MM.1S (cell line): ENCODE measurements around the gene MAP3K8.
A peak's percentile ranks its signal among the peaks of the same experiment; 100 is the strongest.
"Not testable (repeated sequence)": the region's sequence is repeated elsewhere in the genome, so short reads cannot be mapped to it uniquely, and the experiment has no call there.

Experiments
- DNase-seq: peaks from one replicate; pipeline ENCODE4 v3.0.0-alpha.2; 2015
- H2AFZ ChIP-seq: fragments of 300-600 bp; sonication (generic); 2 replicates; pipeline ENCODE4 v1.6.0; 2016; ENCODE audit warnings: antibody characterized with exemption, low read length
- H3F3A ChIP-seq: fragments of 300-600 bp; sonication (generic); 2 replicates; pipeline ENCODE4 v1.6.1; 2016; ENCODE audit warnings: mild to moderate bottlenecking, antibody characterized with exemption, low read length, moderate library complexity, mixed read lengths; ENCODE audit not compliant: insufficient read depth
- H3K27ac ChIP-seq: fragments of 300-600 bp; sonication (generic); 2 replicates; pipeline ENCODE4 v1.5.1; 2016; ENCODE audit warnings: mild to moderate bottlenecking, low read length
- H3K27me3 ChIP-seq: fragments of 300-600 bp; sonication (generic); replicated peaks from 2 replicates; pipeline ENCODE4 v1.6.0; 2016; ENCODE audit warnings: low read length; ENCODE audit not compliant: insufficient read depth
- H3K36me3 ChIP-seq: fragments of 300-600 bp; sonication (generic); replicated peaks from 2 replicates; pipeline ENCODE4 v1.6.1; 2016; ENCODE audit warnings: mild to moderate bottlenecking, low read length, mixed read lengths; ENCODE audit not compliant: insufficient read depth
- H3K4me1 ChIP-seq: fragments of 300-600 bp; sonication (generic); 2 replicates; pipeline ENCODE4 v1.6.1; 2016; ENCODE audit warnings: low read length, mixed read lengths
- H3K4me2 ChIP-seq: fragments of 300-600 bp; sonication (generic); 2 replicates; pipeline ENCODE4 v1.6.0; 2016; ENCODE audit warnings: low read depth, low read length
- H3K4me3 ChIP-seq: fragments of 300-600 bp; sonication (generic); 2 replicates; pipeline ENCODE4 v1.5.1; 2016; ENCODE audit warnings: low read length, mixed read lengths
- H3K79me2 ChIP-seq: fragments of 300-600 bp; sonication (generic); 2 replicates; pipeline ENCODE4 v1.6.1; 2016; ENCODE audit warnings: mixed run types, low read length, mixed read lengths
- H3K9ac ChIP-seq: fragments of 300-600 bp; sonication (generic); 2 replicates; pipeline ENCODE4 v1.6.1; 2016; ENCODE audit warnings: low read length, mixed read lengths
- H3K9me2 ChIP-seq: fragments of 300-600 bp; sonication (generic); replicated peaks from 2 replicates; pipeline ENCODE4 v1.6.1; 2016; ENCODE audit warnings: mild to moderate bottlenecking, low read length, mixed read lengths; ENCODE audit not compliant: insufficient read depth
- H3K9me3 ChIP-seq: fragments of 300-600 bp; sonication (generic); replicated peaks from 2 replicates; pipeline ENCODE4 v1.6.1; 2016; ENCODE audit warnings: mild to moderate bottlenecking, low read length, mixed read lengths; ENCODE audit not compliant: insufficient read depth
- H4K20me1 ChIP-seq: fragments of 300-600 bp; sonication (generic); 2 replicates; pipeline ENCODE4 v1.6.1; 2016; ENCODE audit warnings: mild to moderate bottlenecking, low read length, moderate library complexity, mixed read lengths; ENCODE audit not compliant: insufficient read depth
- CTCF ChIP-seq: fragments of 300-600 bp; sonication (generic); IDR thresholded peaks from 2 replicates; pipeline ENCODE4 v1.5.1; 2016; ENCODE audit warnings: antibody characterized with exemption, low read length, mixed read lengths
- EZH2 ChIP-seq: fragments of 300-600 bp; sonication (generic); optimal IDR thresholded peaks from 2 replicates; pipeline ENCODE3; 2017; ENCODE audit warnings: low read depth, mild to moderate bottlenecking, antibody characterized with exemption, low read length, mixed read lengths
- EZH2phosphoT487 ChIP-seq: fragments of 300-600 bp; sonication (generic); IDR thresholded peaks from 2 replicates; pipeline ENCODE4 v1.6.1; 2018; ENCODE audit warnings: antibody characterized with exemption, low read length

The MAP3K8 gene

GRCh38 chr10:30432622-30433305 lies 1.2 kb upstream of the MAP3K8 start:
- H3K4me1 ChIP-seq = peaks cover 11% of the 10 kb centered on the region
- H4K20me1 ChIP-seq = no peaks in the 10 kb centered on the region
- no peaks in the 10 kb centered on the region for H3K9me3 ChIP-seq
- H3K4me2 ChIP-seq = peak overlapping the region; percentile 88
- peak overlapping the region; percentile 92 for H3K9ac ChIP-seq
- TF ChIP-seq EZH2 = no peak
- TF ChIP-seq EZH2phosphoT487 = no peak
- no peak for TF ChIP-seq CTCF
- H3K79me2 ChIP-seq = peaks cover 21% of the 10 kb centered on the region
- H3K9me2 ChIP-seq = no peaks in the 10 kb centered on the region
- peak overlapping the region; percentile 89; the same call in 1 of the 2 replicates for H3K27ac ChIP-seq
- H2AFZ ChIP-seq = peak overlapping the region; percentile 86
- peak overlapping the region; percentile 91 for H3K4me3 ChIP-seq
- no peaks in the 10 kb centered on the region for H3K36me3 ChIP-seq
- DNase-seq = no peak
- no peaks in the 10 kb centered on the region for H3K27me3 ChIP-seq
- peaks cover 42% of the 10 kb centered on the region for H3F3A ChIP-seq

GRCh38 chr10:30433306-30433729 lies 666 bp upstream of the MAP3K8 start:
- H3K9ac ChIP-seq = peak overlapping the region; percentile 92
- TF ChIP-seq EZH2 (no peak), EZH2phosphoT487 (no peak)
- peak overlapping the region; percentile 89 for H3K27ac ChIP-seq
- no peaks in the 10 kb centered on the region for H3K9me3 ChIP-seq
- peak overlapping the region; percentile 86 for H2AFZ ChIP-seq
- no peaks in the 10 kb centered on the region for H4K20me1 ChIP-seq
- no peaks in the 10 kb centered on the region for H3K9me2 ChIP-seq
- DNase-seq = peak; percentile 54
- H3K4me1 ChIP-seq = peaks cover 12% of the 10 kb centered on the region
- no peaks in the 10 kb centered on the region for H3K27me3 ChIP-seq
- peak overlapping the region; percentile 91 for H3K4me3 ChIP-seq
- H3K36me3 ChIP-seq = no peaks in the 10 kb centered on the region
- H3F3A ChIP-seq = peaks cover 47% of the 10 kb centered on the region
- H3K79me2 ChIP-seq = peaks cover 24% of the 10 kb centered on the region
- H3K4me2 ChIP-seq = peak overlapping the region; percentile 88

- Histone ChIP-seq H3K9me2 (no peaks in the 10 kb centered on the region), H3K4me2 (peak overlapping the region; percentile 88), H3K4me1 (peaks cover 20% of the 10 kb centered on the region), H3K27me3 (no peaks in the 10 kb centered on the region), H3K36me3 (no peaks in the 10 kb centered on the region), H3K27ac (peak overlapping the region; percentile 89), H3K9ac (peak overlapping the region; percentile 92), H2AFZ (peak overlapping the region; percentile 86), H3K79me2 (peaks cover 34% of the 10 kb centered on the region), H3K4me3 (peak overlapping the region; percentile 91), H4K20me1 (no peaks in the 10 kb centered on the region), H3F3A (peaks cover 51% of the 10 kb centered on the region), H3K9me3 (no peaks in the 10 kb centered on the region)
- peak; percentile 73 for DNase-seq
- TF ChIP-seq EZH2 (no peak), EZH2phosphoT487 (no peak)
Observed at GRCh38 chr10:30434273-30435072, 489 bp downstream of the MAP3K8 start.

GRCh38 chr10:30435073-30435422 lies 1.1 kb downstream of the MAP3K8 start:
- no peaks in the 10 kb centered on the region for H3K36me3 ChIP-seq
- TF ChIP-seq CTCF = no peak
- TF ChIP-seq EZH2 = no peak
- no peak for TF ChIP-seq EZH2phosphoT487
- no peaks in the 10 kb centered on the region for H3K9me3 ChIP-seq
- DNase-seq = peak; percentile 40
- peak overlapping the region; percentile 89 for H3K27ac ChIP-seq
- H3K79me2 ChIP-seq = peaks cover 39% of the 10 kb centered on the region
- no peaks in the 10 kb centered on the region for H3K9me2 ChIP-seq
- H3K27me3 ChIP-seq = no peaks in the 10 kb centered on the region
- H4K20me1 ChIP-seq = no peaks in the 10 kb centered on the region
- H2AFZ ChIP-seq = peak overlapping the region; percentile 43; the same call in 1 of the 2 replicates
- H3K4me3 ChIP-seq = peak overlapping the region; percentile 91
- peak overlapping the region; percentile 88 for H3K4me2 ChIP-seq
- peak overlapping the region; percentile 92 for H3K9ac ChIP-seq
- H3K4me1 ChIP-seq = peaks cover 20% of the 10 kb centered on the region
- H3F3A ChIP-seq = peaks cover 51% of the 10 kb centered on the region

- not testable (repeated sequence) for H3K36me3 ChIP-seq, H3K27me3 ChIP-seq, H2AFZ ChIP-seq, H3K9me2 ChIP-seq, H3K9me3 ChIP-seq, DNase-seq, H4K20me1 ChIP-seq
- Histone ChIP-seq H3K4me2 (peak overlapping the region; percentile 88), H3K4me1 (peaks cover 20% of the 10 kb centered on the region), H3F3A (peaks cover 51% of the 10 kb centered on the region), H3K27ac (peak overlapping the region; percentile 89), H3K79me2 (peaks cover 45% of the 10 kb centered on the region), H3K4me3 (peak overlapping the region; percentile 91), H3K9ac (peak overlapping the region; percentile 92)
Observed at GRCh38 chr10:30435499-30436167, 1.6 kb downstream of the MAP3K8 start.
